Sigmoid colon (tissue), 4 donors: ENCODE measurements around the gene ARRDC3.

Experiments used
- EP300 ChIP-seq, 4 donors: sonication (generic); formaldehyde crosslinking; IDR thresholded peaks; one replicate each; pipeline ENCODE4 v1.6.1; 2017; ENCODE audit warnings: antibody characterized with exemption in 4 of 4
- POLR2A ChIP-seq, 2 donors: fragments of 450-650 bp; IDR thresholded peaks; one replicate each; pipeline ENCODE4 v1.6.1; 2016; ENCODE audit warnings: antibody characterized with exemption in 2 of 2, mild to moderate bottlenecking in 2 of 2, moderate library complexity in 2 of 2
- TF ChIP-seq, protein P1 (sequence below), 4 experiments: fragments of 450-650 bp in 3 of 4; fragments of 200-600 bp in 1 of 4; IDR thresholded peaks; one replicate each; pipeline ENCODE4 v1.5.1; 2016 to 2019; ENCODE audit warnings: antibody characterized with exemption in 4 of 4, mild to moderate bottlenecking in 3 of 4, moderate library complexity in 2 of 4

DNA sequence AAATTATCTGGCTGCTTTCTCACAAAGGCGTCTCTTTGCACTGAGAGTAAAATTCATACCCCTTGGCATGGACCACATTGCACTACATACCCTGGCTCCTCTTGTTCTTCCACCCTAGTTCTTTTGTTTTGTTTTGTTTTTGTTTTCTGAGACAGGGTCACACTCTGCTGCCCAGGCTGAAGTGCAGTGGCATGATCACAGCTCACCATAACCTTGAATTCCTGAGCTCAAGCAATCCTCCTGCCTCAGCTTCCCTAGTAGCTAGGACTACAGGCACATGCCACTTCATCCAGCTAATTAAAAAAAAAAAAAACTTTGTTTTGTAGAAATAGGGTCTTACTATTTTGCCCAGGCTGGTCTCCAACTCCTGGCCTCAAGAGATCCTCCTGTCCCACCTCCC is 51.4 kb downstream of the ARRDC3 start:
- TF ChIP-seq, protein P1, sequence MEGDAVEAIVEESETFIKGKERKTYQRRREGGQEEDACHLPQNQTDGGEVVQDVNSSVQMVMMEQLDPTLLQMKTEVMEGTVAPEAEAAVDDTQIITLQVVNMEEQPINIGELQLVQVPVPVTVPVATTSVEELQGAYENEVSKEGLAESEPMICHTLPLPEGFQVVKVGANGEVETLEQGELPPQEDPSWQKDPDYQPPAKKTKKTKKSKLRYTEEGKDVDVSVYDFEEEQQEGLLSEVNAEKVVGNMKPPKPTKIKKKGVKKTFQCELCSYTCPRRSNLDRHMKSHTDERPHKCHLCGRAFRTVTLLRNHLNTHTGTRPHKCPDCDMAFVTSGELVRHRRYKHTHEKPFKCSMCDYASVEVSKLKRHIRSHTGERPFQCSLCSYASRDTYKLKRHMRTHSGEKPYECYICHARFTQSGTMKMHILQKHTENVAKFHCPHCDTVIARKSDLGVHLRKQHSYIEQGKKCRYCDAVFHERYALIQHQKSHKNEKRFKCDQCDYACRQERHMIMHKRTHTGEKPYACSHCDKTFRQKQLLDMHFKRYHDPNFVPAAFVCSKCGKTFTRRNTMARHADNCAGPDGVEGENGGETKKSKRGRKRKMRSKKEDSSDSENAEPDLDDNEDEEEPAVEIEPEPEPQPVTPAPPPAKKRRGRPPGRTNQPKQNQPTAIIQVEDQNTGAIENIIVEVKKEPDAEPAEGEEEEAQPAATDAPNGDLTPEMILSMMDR (IDR thresholded peaks at IDR 0.05), result no peak
- TF ChIP-seq POLR2A (IDR thresholded peaks at IDR 0.05) (no peak), EP300 (IDR thresholded peaks at IDR 0.05) (no peak)
